ENCODE measurements around the gene KLHL7. TPM values are rescaled to one million over a fixed set of nuclear protein-coding genes. Genes with fewer than 3 reads are reported as not detected.
"Not testable (repeated sequence)": the region's sequence is repeated elsewhere in the genome, so short reads cannot be mapped to it uniquely, and the experiment has no call there.

KLHL7 gene
- total RNA-seq, 1 donor from 2014 or later, result 1.2 TPM

GRCh38 chr7:23120106-23120505 is 14.5 kb downstream of the KLHL7 start:
- Histone ChIP-seq H3K27me3 (no peaks in the 10 kb centered on the region), H3K4me3 (no peak overlapping the region), H3K36me3 (peaks cover 0 to 6% of the 10 kb centered on the region in 2 donors), H3K27ac (no peak overlapping the region), H3K4me1 (peaks cover 0 to 6% of the 10 kb centered on the region in 2 donors), H3K9me3 (no peaks in the 10 kb centered on the region)
- intact Hi-C loops (cut with DNase I), result no loop called here
- DNase-seq (ENCODE audit: low spot score in 2 of 2), result no peak
- TF ChIP-seq CTCF (IDR thresholded peaks at IDR 0.05), result no peak

- H3K36me3 ChIP-seq, result peaks cover 0 to 12% of the 10 kb centered on the region in 2 donors
These were observed 15.6 kb downstream of the KLHL7 start for GRCh38 chr7:23121165-23121564.

GRCh38 chr7:23123007-23123406 is 17.4 kb downstream of the KLHL7 start:
- DNase-seq (ENCODE audit: low spot score in 2 of 2), result no peak
- Histone ChIP-seq H3K9me3 (no peaks in the 10 kb centered on the region), H3K27ac (peak overlapping the region in 1 of 2 donors; percentile 12), H3K4me1 (peaks cover 0 to 6% of the 10 kb centered on the region in 2 donors), H3K36me3 (peaks cover 4 to 26% of the 10 kb centered on the region in 2 donors), H3K4me3 (no peak overlapping the region), H3K27me3 (no peaks in the 10 kb centered on the region)
- no peak for TF ChIP-seq CTCF (IDR thresholded peaks at IDR 0.05)
- intact Hi-C loops (cut with DNase I), result no loop called here

More at GRCh38 chr7:23121165-23121564, 15.6 kb downstream of the KLHL7 start:
- Histone ChIP-seq H3K4me3 (no peak overlapping the region), H3K4me1 (peaks cover 0 to 6% of the 10 kb centered on the region in 2 donors), H3K27ac (no peak overlapping the region), H3K27me3 (no peaks in the 10 kb centered on the region), H3K9me3 (no peaks in the 10 kb centered on the region)
- intact Hi-C loops (cut with DNase I), result no loop called here
- no peak for DNase-seq (ENCODE audit: low spot score in 2 of 2)
- TF ChIP-seq CTCF (IDR thresholded peaks at IDR 0.05), result no peak

- peaks cover 0 to 6% of the 10 kb centered on the region in 2 donors for H3K4me1 ChIP-seq
- DNase-seq (ENCODE audit: low spot score in 2 of 2), result no peak
- peaks cover 4 to 27% of the 10 kb centered on the region in 2 donors for H3K36me3 ChIP-seq
- no peaks in the 10 kb centered on the region for H3K9me3 ChIP-seq
- TF ChIP-seq CTCF (IDR thresholded peaks at IDR 0.05), result no peak
- H3K27me3 ChIP-seq, result no peaks in the 10 kb centered on the region
- peak overlapping the region; percentile 6 to 22 for H3K4me3 ChIP-seq
- H3K27ac ChIP-seq, result peak overlapping the region in 1 of 2 donors; percentile 12
- intact Hi-C loops (cut with DNase I), result no loop called here
These were observed 17.9 kb downstream of the KLHL7 start for GRCh38 chr7:23123465-23123864.

DNA sequence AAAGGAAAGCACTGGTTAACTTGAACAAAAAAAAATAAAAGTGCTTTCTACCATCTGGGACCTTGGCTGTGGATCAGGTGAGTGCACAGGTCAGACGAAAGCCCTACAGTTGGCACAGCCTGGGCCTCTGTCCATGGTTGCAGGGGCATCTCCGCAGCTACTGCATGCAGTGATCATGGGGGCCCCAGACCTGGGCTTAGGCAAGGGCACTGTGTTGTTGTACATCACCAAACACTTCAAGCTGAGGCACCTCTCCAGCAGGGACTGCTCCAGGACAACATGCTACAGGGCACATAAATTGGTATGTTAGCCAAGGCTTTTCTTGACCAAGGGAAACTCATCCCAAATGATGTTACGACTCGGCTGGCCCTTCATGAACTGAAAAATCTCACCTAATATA is 23.5 kb downstream of the KLHL7 start:
- Histone ChIP-seq H3K27me3 (no peaks in the 10 kb centered on the region), H3K4me3 (no peak overlapping the region), H3K36me3 (peaks cover 4 to 29% of the 10 kb centered on the region in 2 donors), H3K9me3 (no peaks in the 10 kb centered on the region), H3K4me1 (no peaks in the 10 kb centered on the region), H3K27ac (no peak overlapping the region)
- DNase-seq (ENCODE audit: low spot score in 2 of 2), result no peak
- no peak for TF ChIP-seq CTCF (IDR thresholded peaks at IDR 0.05)
- intact Hi-C loops (cut with DNase I), result no loop called here

- H3K27ac ChIP-seq; H3K4me3 ChIP-seq; H3K9me3 ChIP-seq; DNase-seq (ENCODE audit: low spot score in 2 of 2); H3K4me1 ChIP-seq; intact Hi-C loops (cut with DNase I); H3K27me3 ChIP-seq: not testable (repeated sequence)
- peaks cover 4 to 16% of the 10 kb centered on the region in 2 donors for H3K36me3 ChIP-seq
These were observed 26.2 kb downstream of the KLHL7 start for GRCh38 chr7:23131799-23132198.

Measured in ascending aorta (tissue), 2 donors.